GM23338 (cell line): ENCODE data around the gene MTAP. TPM values are rescaled to one million over a fixed set of nuclear protein-coding genes. Genes with fewer than 3 reads are reported as not detected.

Source experiments
- ATAC-seq: fragments of 200-7000 bp; cut with Tn5 transposase; 3 replicates; pipeline ENCODE4 v1.9.1; 2020
- DNase-seq: peaks from one replicate; pipeline ENCODE4 v3.0.0-alpha.2; 2015; ENCODE audit warnings: low spot score
- H2AFZ ChIP-seq: fragments of 200-600 bp; sonication (generic); 2 replicates; pipeline ENCODE4 v1.8.0; 2016; ENCODE audit warnings: antibody characterized with exemption, mild to moderate bottlenecking, moderate library complexity
- H3F3A ChIP-seq: fragments of 200-600 bp; sonication (generic); replicated peaks from 2 replicates; pipeline ENCODE4 v1.8.0; 2017; ENCODE audit warnings: antibody characterized with exemption, mixed run types, low read depth
- H3K27ac ChIP-seq: fragments of 200-600 bp; sonication (generic); 2 replicates; pipeline ENCODE4 v1.6.1; 2016; ENCODE audit warnings: low read depth
- H3K27me3 ChIP-seq: fragments of 200-600 bp; sonication (generic); 2 replicates; pipeline ENCODE4 v1.8.0; 2016; ENCODE audit warnings: mild to moderate bottlenecking, mixed run types, moderate library complexity; ENCODE audit not compliant: insufficient read depth
- H3K36me3 ChIP-seq: fragments of 200-600 bp; sonication (generic); 2 replicates; pipeline ENCODE4 v1.8.0; 2016; ENCODE audit warnings: mild to moderate bottlenecking; ENCODE audit not compliant: insufficient read depth
- H3K4me1 ChIP-seq: fragments of 200-600 bp; sonication (generic); 2 replicates; pipeline ENCODE4 v1.8.0; 2016; ENCODE audit warnings: mild to moderate bottlenecking, moderate library complexity; ENCODE audit not compliant: insufficient read depth
- H3K4me2 ChIP-seq: fragments of 200-600 bp; sonication (generic); 2 replicates; pipeline ENCODE4 v1.7.1; 2017; ENCODE audit warnings: mixed run types
- H3K4me3 ChIP-seq: fragments of 200-600 bp; sonication (generic); 2 replicates; pipeline ENCODE4 v1.6.1; 2016; ENCODE audit warnings: mixed run types
- H3K79me2 ChIP-seq: fragments of 200-600 bp; sonication (generic); replicated peaks from 2 replicates; pipeline ENCODE4 v1.8.0; 2017; ENCODE audit warnings: mild to moderate bottlenecking; ENCODE audit not compliant: insufficient read depth
- H3K9me2 ChIP-seq: fragments of 200-600 bp; sonication (generic); 2 replicates; pipeline ENCODE4 v1.8.0; 2017; ENCODE audit not compliant: insufficient read depth
- H4K20me1 ChIP-seq: fragments of 200-600 bp; sonication (generic); replicated peaks from 2 replicates; pipeline ENCODE4 v1.8.0; 2017; ENCODE audit warnings: mild to moderate bottlenecking; ENCODE audit not compliant: insufficient read depth
- H3K27ac Mint-ChIP-seq: 2 replicates; pipeline ENCODE4 v1.8.0; 2020; ENCODE audit warnings: inconsistent platforms, mild to moderate bottlenecking, moderate library complexity, mixed read lengths
- H3K27me3 Mint-ChIP-seq: 3 replicates; pipeline ENCODE4 v1.8.0; 2022; ENCODE audit warnings: low read depth, mild to moderate bottlenecking, moderate library complexity, mixed read lengths, inconsistent platforms; ENCODE audit not compliant: insufficient read depth, poor library complexity
- H3K36me3 Mint-ChIP-seq: 3 replicates; pipeline ENCODE4 v1.8.0; 2021; ENCODE audit warnings: low read depth, mild to moderate bottlenecking, inconsistent platforms, moderate library complexity, mixed read lengths
- H3K4me1 Mint-ChIP-seq: 3 replicates; pipeline ENCODE4 v1.8.0; 2020; ENCODE audit warnings: mild to moderate bottlenecking, inconsistent platforms, mixed read lengths
- H3K4me3 Mint-ChIP-seq: 3 replicates; pipeline ENCODE4 v1.8.0; 2021; ENCODE audit warnings: moderate library complexity, mild to moderate bottlenecking, inconsistent platforms, mixed read lengths
- H3K9me3 Mint-ChIP-seq: 3 replicates; pipeline ENCODE4 v1.8.0; 2020; ENCODE audit warnings: moderate library complexity, mild to moderate bottlenecking, inconsistent platforms, mixed read lengths
- ETS1 ChIP-seq: IDR thresholded peaks from 2 replicates; pipeline ENCODE4 v1.6.1; 2016; ENCODE audit warnings: antibody characterized with exemption
- EZH2 ChIP-seq: fragments of 200-600 bp; sonication (generic); IDR thresholded peaks from one replicate; pipeline ENCODE4 v1.8.0; 2017; ENCODE audit warnings: antibody characterized with exemption, mild to moderate bottlenecking, low read depth; ENCODE audit not compliant: unreplicated experiment
- EZH2phosphoT487 ChIP-seq: fragments of 200-600 bp; sonication (generic); IDR thresholded peaks from one replicate; pipeline ENCODE4 v1.8.1; 2018; ENCODE audit warnings: antibody characterized with exemption; ENCODE audit not compliant: unreplicated experiment
- JUNB ChIP-seq: IDR thresholded peaks from one replicate; pipeline ENCODE4 v1.6.1; 2016; ENCODE audit warnings: antibody characterized with exemption; ENCODE audit not compliant: unreplicated experiment
- NANOG ChIP-seq: IDR thresholded peaks from 2 replicates; pipeline ENCODE4 v1.6.1; 2016; ENCODE audit warnings: antibody characterized with exemption, borderline replicate concordance
- REST ChIP-seq: IDR thresholded peaks from one replicate; pipeline ENCODE4 v1.6.1; 2018; ENCODE audit warnings: antibody characterized with exemption; ENCODE audit not compliant: unreplicated experiment
- STAT1 ChIP-seq: IDR thresholded peaks from one replicate; pipeline ENCODE4 v1.6.1; 2016; ENCODE audit warnings: antibody characterized with exemption; ENCODE audit not compliant: unreplicated experiment
- ZNF462 ChIP-seq: fragments of 250-450 bp; sonication (Bioruptor Pico); IDR thresholded peaks from 2 replicates; pipeline ENCODE4 v1.5.0; 2020; ENCODE audit warnings: mild to moderate bottlenecking, moderate library complexity
- polyA plus RNA-seq: library from polyadenylated mRNA; unstranded; fragments of >200 nt; fragmentation: Nextera tagmentation; extraction: Ambion mirVana; gene quantifications from 2 replicates; pipeline ENCODE4 v1.2.1, GENCODE V29; 2016
- total RNA-seq: library from RNA; depleted of rRNA; stranded (reverse); fragments of >200 nt; shearing (Covaris generic); gene quantifications from 2 replicates; pipeline ENCODE4 v1.2.3, GENCODE V29; 2014

The MTAP gene
- total and polyA plus RNA-seq, 2 experiments from 2014 or later = 61.8 to 70.0 TPM

- TF ChIP-seq ETS1 (no peak), STAT1 (no peak), EZH2 (no peak)
Measured at GRCh38 chr9:21758540-21758939, 43.9 kb upstream of the MTAP start (continued).

- H3K4me2 ChIP-seq = no peak overlapping the region
- no peak overlapping the region for H3K27ac Mint-ChIP-seq
- no peak overlapping the region for H3K27ac ChIP-seq
- no peaks in the 10 kb centered on the region for H3K79me2 ChIP-seq
- no peaks in the 10 kb centered on the region for H3K4me1 ChIP-seq
- no peaks in the 10 kb centered on the region for H4K20me1 ChIP-seq
- H3K36me3 ChIP-seq = no peaks in the 10 kb centered on the region
- H3K4me3 ChIP-seq = no peak overlapping the region
- H3F3A ChIP-seq = no peaks in the 10 kb centered on the region
- DNase-seq (no peak), ATAC-seq (no peak)
- H3K27me3 ChIP-seq = peaks cover 92% of the 10 kb centered on the region
- no peak for TF ChIP-seq EZH2phosphoT487
- peaks cover 47% of the 10 kb centered on the region for H3K27me3 Mint-ChIP-seq
- H3K9me3 Mint-ChIP-seq = no peaks in the 10 kb centered on the region
- H2AFZ ChIP-seq = no peak overlapping the region
- H3K36me3 Mint-ChIP-seq = no peaks in the 10 kb centered on the region
- no peaks in the 10 kb centered on the region for H3K4me1 Mint-ChIP-seq
- H3K9me2 ChIP-seq = no peaks in the 10 kb centered on the region
- H3K4me3 Mint-ChIP-seq = no peak overlapping the region
Measured at GRCh38 chr9:21761309-21761901, 41.0 kb upstream of the MTAP start.

- Mint-ChIP-seq H3K4me3 (no peak overlapping the region), H3K27me3 (peaks cover 44% of the 10 kb centered on the region), H3K36me3 (no peaks in the 10 kb centered on the region), H3K27ac (no peak overlapping the region), H3K9me3 (no peaks in the 10 kb centered on the region), H3K4me1 (no peaks in the 10 kb centered on the region)
- H4K20me1 ChIP-seq = no peaks in the 10 kb centered on the region
- no peak for ATAC-seq
- H3K9me2 ChIP-seq = no peaks in the 10 kb centered on the region
- H3K79me2 ChIP-seq = no peaks in the 10 kb centered on the region
- no peak overlapping the region for H3K27ac ChIP-seq
- no peak for DNase-seq
- H3K4me1 ChIP-seq = no peaks in the 10 kb centered on the region
- no peak overlapping the region for H2AFZ ChIP-seq
- peaks cover 88% of the 10 kb centered on the region for H3K27me3 ChIP-seq
- TF ChIP-seq JUNB = no peak
- TF ChIP-seq STAT1 = no peak
- TF ChIP-seq REST = no peak
- TF ChIP-seq NANOG = no peak
- no peak for TF ChIP-seq ZNF462 (CRISPR knock-in tag)
- H3K4me2 ChIP-seq = no peak overlapping the region
- no peaks in the 10 kb centered on the region for H3F3A ChIP-seq
- H3K36me3 ChIP-seq = no peaks in the 10 kb centered on the region
- H3K4me3 ChIP-seq = no peak overlapping the region
Measured at GRCh38 chr9:21762064-21762463, 40.4 kb upstream of the MTAP start.
